Prostate gland (tissue), 2 donors: ENCODE measurements around the gene BMP2K.

Experiments used
- CTCF ChIP-seq, 4 experiments: fragments of 200-600 bp in 2 of 4; fragments of 450-650 bp in 2 of 4; sonication (generic) in 2 of 4; IDR thresholded peaks; 1 replicate in 3 of 4; 2 replicates in 1 of 4; pipeline ENCODE4 v1.5.1; 2016 to 2019; ENCODE audit warnings: antibody characterized with exemption in 4 of 4, mild to moderate bottlenecking in 2 of 4, moderate library complexity in 2 of 4
- POLR2A ChIP-seq: fragments of 450-650 bp; IDR thresholded peaks from one replicate; pipeline ENCODE4 v1.6.1; 2016; ENCODE audit warnings: antibody characterized with exemption, mild to moderate bottlenecking

GRCh38 chr4:78787392-78788006 lies 11.3 kb downstream of the BMP2K start:
- TF ChIP-seq CTCF (IDR thresholded peaks at IDR 0.05): no peak
- TF ChIP-seq POLR2A: no peak
